Measurements from ENCODE around the gene NELL1.

The NELL1 gene

GRCh38 chr11:21615955-21616371 lies 946.6 kb downstream of the NELL1 start:
- TF ChIP-seq GATA3 (IDR thresholded peaks at IDR 0.05; ENCODE audit: low read depth, low read length) (no peak), GATA2 (IDR thresholded peaks at IDR 0.05; ENCODE audit: low read depth, low read length) (no peak)

- no peak for TF ChIP-seq GATA2 (IDR thresholded peaks at IDR 0.05; ENCODE audit: low read depth, low read length)
- no peak for TF ChIP-seq GATA3 (IDR thresholded peaks at IDR 0.05; ENCODE audit: low read depth, low read length)
Observed at GRCh38 chr11:21622566-21622965, 953.2 kb downstream of the NELL1 start.

- TF ChIP-seq GATA3 (IDR thresholded peaks at IDR 0.05; ENCODE audit: low read depth, low read length): no peak
- no peak for TF ChIP-seq GATA2 (IDR thresholded peaks at IDR 0.05; ENCODE audit: low read depth, low read length)
Observed at GRCh38 chr11:21622995-21623394, 953.6 kb downstream of the NELL1 start.
